Activated CD8-positive, alpha-beta memory T cell treated with anti-CD3 and anti-CD28 coated beads, Interleukin-2, amount 10 ng/mL, durations not matched to agents 7 days and 5 days (primary cell): ENCODE measurements around the gene NUDC. TPM values are rescaled to one million over a fixed set of nuclear protein-coding genes. Genes with fewer than 3 reads are reported as not detected.
A peak's percentile ranks its signal among the peaks of the same experiment; 100 is the strongest.
"Not testable (repeated sequence)": the region's sequence is repeated elsewhere in the genome, so short reads cannot be mapped to it uniquely, and the experiment has no call there.

ENCODE experiments used
- ATAC-seq: fragments of 150-1000 bp; cut with Tn5 transposase; one replicate; pipeline ENCODE4 v1.10.0; 2021; ENCODE audit warnings: moderate library complexity
- CTCF ChIA-PET: fragments of 350-600 bp; sonication (Branson Sonifier 250); formaldehyde crosslinking; loops from one replicate; lab custom pipeline; 2021; ENCODE audit warnings: antibody characterized with exemption; lab: Charles Lee
- DNase-seq: peaks from one replicate; pipeline ENCODE4 v3.0.0-alpha.2; 2020
- H3K27ac Mint-ChIP-seq: one replicate; pipeline ENCODE4 v1.8.0; 2021; ENCODE audit warnings: mild to moderate bottlenecking, mixed read lengths
- H3K27me3 Mint-ChIP-seq: one replicate; pipeline ENCODE4 v1.8.0; 2021; ENCODE audit warnings: mixed read lengths
- H3K36me3 Mint-ChIP-seq: one replicate; pipeline ENCODE4 v1.8.0; 2021; ENCODE audit warnings: mild to moderate bottlenecking, mixed read lengths
- H3K4me1 Mint-ChIP-seq: one replicate; pipeline ENCODE4 v1.8.0; 2021; ENCODE audit warnings: mixed read lengths
- H3K4me3 Mint-ChIP-seq: one replicate; pipeline ENCODE4 v1.8.0; 2021; ENCODE audit warnings: mild to moderate bottlenecking, moderate library complexity, mixed read lengths
- H3K9me3 Mint-ChIP-seq: one replicate; pipeline ENCODE4 v1.8.0; 2022; ENCODE audit warnings: low read depth, mixed read lengths
- total RNA-seq, 2 experiments: library from RNA; stranded (reverse); gene quantifications; one replicate each; pipeline ENCODE4 v1.2.3, GENCODE V29; 2021

The NUDC gene
- 10 to 100 TPM; 88.8 to 91.6 TPM for total RNA-seq

GRCh38 chr1:26921540-26922430, at the start of gene NUDC:
NUDC (plus strand) TSS chr1:26921743; CDS start chr1:26921849, 106 bp downstream.
- Mint-ChIP-seq H3K27me3 (no peaks in the 10 kb centered on the region), H3K4me3 (peak within 1 kb of the TSS; percentile 91), H3K36me3 (peaks cover 21% of the 10 kb centered on the region), H3K9me3 (no peaks in the 10 kb centered on the region), H3K27ac (peak within 1 kb of the TSS; percentile 95), H3K4me1 (peaks cover 40% of the 10 kb centered on the region)
- peak; percentile 96 for ATAC-seq
- CTCF ChIA-PET = interaction anchor here (1.2 to 1.8 kb wide), 6 partner anchors 11 to 57 kb away, joined by 3 to 12 read pairs (median 5); partner anchors contain the start of genes GPATCH3 and GPN2
- peak; percentile 99 for DNase-seq

- H3K9me3 Mint-ChIP-seq, H3K27me3 Mint-ChIP-seq, H3K4me3 Mint-ChIP-seq, H3K36me3 Mint-ChIP-seq, H3K4me1 Mint-ChIP-seq, DNase-seq, ATAC-seq, H3K27ac Mint-ChIP-seq: not testable (repeated sequence)
- CTCF ChIA-PET = interaction anchor here (0.9 to 2.1 kb wide), 2 partner anchors 11 to 271 kb away, joined by 3 to 5 read pairs; no protein-coding TSS in a partner anchor
Measured at GRCh38 chr1:26873097-26873496, 48.4 kb upstream of the NUDC start.

GRCh38 chr1:26874896-26875295, 46.6 kb upstream of the NUDC start:
- peaks cover 6% of the 10 kb centered on the region for H3K4me1 Mint-ChIP-seq
- H3K27me3 Mint-ChIP-seq = no peaks in the 10 kb centered on the region
- no peak for DNase-seq
- H3K4me3 Mint-ChIP-seq = no peak overlapping the region
- no peak for ATAC-seq
- H3K9me3 Mint-ChIP-seq = no peaks in the 10 kb centered on the region
- CTCF ChIA-PET = interaction anchor here (0.6 kb wide), 1 partner anchor 694 kb away, joined by 3 read pairs; no protein-coding TSS in a partner anchor
- H3K36me3 Mint-ChIP-seq = peaks cover 12% of the 10 kb centered on the region
- peak overlapping the region; percentile 24 for H3K27ac Mint-ChIP-seq

GRCh38 chr1:26877326-26877725, 44.2 kb upstream of the NUDC start:
- Mint-ChIP-seq H3K36me3 (peaks cover 16% of the 10 kb centered on the region), H3K9me3 (no peaks in the 10 kb centered on the region), H3K27ac (no peak overlapping the region), H3K4me1 (peaks cover 6% of the 10 kb centered on the region), H3K27me3 (no peaks in the 10 kb centered on the region), H3K4me3 (no peak overlapping the region)
- DNase-seq = no peak
- CTCF ChIA-PET = interaction anchor here (0.7 to 3.9 kb wide), 12 partner anchors 10 to 377 kb away, joined by 3 to 35 read pairs (median 8); partner anchors contain the start of genes GPN2 and PIGV
- ATAC-seq = no peak

DNA sequence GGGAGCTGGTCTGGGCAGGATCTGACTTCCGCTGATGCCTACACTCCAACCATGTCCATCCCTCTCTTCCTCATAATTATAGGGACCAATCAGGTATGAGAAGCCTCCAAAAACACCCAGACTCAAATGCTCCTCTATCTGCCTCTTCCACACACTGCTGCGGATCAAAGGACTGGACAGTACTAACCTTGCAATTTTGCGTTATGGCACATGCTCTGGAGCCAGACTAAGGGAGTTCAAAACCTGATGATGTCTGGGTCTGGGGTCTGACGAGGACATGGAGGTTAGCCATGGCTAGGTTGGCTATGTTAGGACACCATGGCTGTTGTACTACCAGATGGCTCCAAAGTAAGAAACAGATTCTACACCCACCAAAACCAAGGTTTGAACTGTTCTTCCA, 41.8 kb upstream of the NUDC start:
- ATAC-seq (no peak), DNase-seq (no peak)
- peaks cover 6% of the 10 kb centered on the region for H3K4me1 Mint-ChIP-seq
- H3K27ac Mint-ChIP-seq = no peak overlapping the region
- H3K36me3 Mint-ChIP-seq = peaks cover 34% of the 10 kb centered on the region
- no peaks in the 10 kb centered on the region for H3K9me3 Mint-ChIP-seq
- no peak overlapping the region for H3K4me3 Mint-ChIP-seq
- CTCF ChIA-PET = interaction anchor here (1.7 to 3.9 kb wide), 4 partner anchors 9 to 281 kb away, joined by 5 to 35 read pairs (median 13); partner anchors contain the start of gene GPN2
- no peaks in the 10 kb centered on the region for H3K27me3 Mint-ChIP-seq

DNA sequence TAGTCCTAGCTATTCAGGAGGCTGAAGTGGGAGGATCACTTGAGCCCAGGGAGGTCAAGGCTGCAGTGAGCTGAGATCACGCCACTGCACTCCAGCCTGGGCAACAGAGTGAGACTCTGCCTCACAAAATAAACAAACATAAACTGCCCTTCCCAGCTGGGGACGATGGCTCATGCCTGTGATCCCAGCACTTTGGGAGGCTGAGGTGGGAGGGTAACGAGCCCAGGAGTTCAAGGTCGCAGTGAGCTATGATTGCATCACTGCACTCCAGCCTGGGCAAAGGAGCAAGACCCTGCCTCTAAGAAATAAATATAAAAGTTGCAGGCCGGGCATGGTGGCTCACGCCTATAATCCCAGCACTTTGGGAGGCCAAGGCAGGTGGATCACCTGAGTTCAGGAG, 39.9 kb upstream of the NUDC start:
- H3K9me3 Mint-ChIP-seq, ATAC-seq, H3K27me3 Mint-ChIP-seq, H3K27ac Mint-ChIP-seq, DNase-seq, H3K4me1 Mint-ChIP-seq, H3K4me3 Mint-ChIP-seq: not testable (repeated sequence)
- CTCF ChIA-PET = interaction anchor here (1.0 to 1.5 kb wide), 7 partner anchors 16 to 279 kb away, joined by 3 to 7 read pairs (median 3); no protein-coding TSS in a partner anchor
- peaks cover 38% of the 10 kb centered on the region for H3K36me3 Mint-ChIP-seq

DNA sequence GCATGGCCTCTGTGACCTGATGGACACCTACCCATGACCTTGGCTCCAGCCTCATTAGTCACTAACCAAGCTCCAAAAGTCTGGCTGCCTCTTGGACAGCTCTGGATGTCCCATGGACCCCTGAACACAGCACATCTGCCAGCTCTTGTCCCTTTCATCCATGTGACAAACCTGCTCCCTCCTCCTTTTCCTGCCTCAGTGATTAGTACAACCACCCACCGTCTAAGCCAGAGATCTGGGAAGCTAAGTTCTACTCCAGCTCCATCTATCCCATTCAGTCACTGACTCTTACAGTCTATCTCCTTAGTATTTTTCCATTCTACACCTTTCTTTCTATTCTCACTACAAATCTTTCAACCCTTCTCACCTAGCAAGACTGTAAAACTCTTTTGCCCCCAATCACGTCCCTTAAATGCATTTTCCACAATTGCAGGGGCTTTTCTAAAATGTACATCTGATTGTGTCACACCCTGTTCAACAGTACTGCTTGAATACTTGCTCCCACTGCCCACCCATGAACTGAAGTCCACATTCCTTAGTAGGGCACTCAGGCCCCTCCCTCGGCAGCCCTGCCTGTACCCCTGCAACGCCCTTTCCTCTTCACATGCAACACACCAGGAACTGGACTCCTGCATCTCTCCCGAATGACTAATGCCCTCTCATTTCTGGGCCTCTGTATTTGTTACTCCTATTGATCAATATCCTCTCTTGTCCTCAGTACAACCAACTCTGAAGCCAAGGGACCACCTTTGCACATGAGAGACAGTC, 38.7 kb upstream of the NUDC start:
- ATAC-seq = no peak
- Mint-ChIP-seq H3K27ac (no peak overlapping the region), H3K27me3 (no peaks in the 10 kb centered on the region), H3K4me3 (no peak overlapping the region), H3K4me1 (peaks cover 6% of the 10 kb centered on the region), H3K36me3 (peaks cover 38% of the 10 kb centered on the region), H3K9me3 (no peaks in the 10 kb centered on the region)
- no peak for DNase-seq
- CTCF ChIA-PET = interaction anchor here (1.4 kb wide), 1 partner anchor 71 kb away, joined by 3 read pairs; no protein-coding TSS in a partner anchor

DNA sequence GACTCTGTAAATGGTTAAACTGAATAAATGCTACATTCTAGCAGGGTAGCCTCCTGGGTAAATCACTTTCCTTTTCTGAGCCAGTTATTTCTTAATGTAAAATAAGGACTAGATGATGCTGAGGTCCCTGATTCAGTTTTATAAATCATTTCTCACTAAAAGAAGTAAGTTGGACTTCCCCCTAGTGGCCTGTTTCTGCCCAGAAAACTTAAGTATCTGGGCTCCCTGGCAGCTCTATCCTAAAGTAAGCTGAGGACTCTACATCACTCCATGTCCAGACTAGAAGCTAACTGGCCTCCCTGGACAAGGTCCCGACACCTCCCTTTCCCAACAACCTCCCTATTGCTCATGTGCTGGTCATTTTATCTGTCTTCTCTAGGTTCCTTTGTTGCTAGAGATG, 34.4 kb upstream of the NUDC start:
- Mint-ChIP-seq H3K36me3 (peaks cover 42% of the 10 kb centered on the region), H3K27me3 (no peaks in the 10 kb centered on the region), H3K4me1 (peaks cover 30% of the 10 kb centered on the region), H3K4me3 (peak overlapping the region; percentile 34), H3K27ac (peak overlapping the region; percentile 42), H3K9me3 (no peaks in the 10 kb centered on the region)
- CTCF ChIA-PET = interaction anchor here (0.7 to 4.4 kb wide), 19 partner anchors 9 to 308 kb away, joined by 3 to 35 read pairs (median 4); partner anchors contain the start of genes GPATCH3 and NUDC
- no peak for ATAC-seq
- peak; percentile 43 for DNase-seq

GRCh38 chr1:26888231-26888630, 33.3 kb upstream of the NUDC start:
- peak overlapping the region; percentile 92 for H3K4me3 Mint-ChIP-seq
- DNase-seq (no peak), ATAC-seq (no peak)
- CTCF ChIA-PET = interaction anchor here (0.8 to 4.4 kb wide), 10 partner anchors 8 to 97 kb away, joined by 3 to 35 read pairs (median 6); partner anchors contain the start of gene GPATCH3
- H3K36me3 Mint-ChIP-seq = peaks cover 42% of the 10 kb centered on the region
- peaks cover 30% of the 10 kb centered on the region for H3K4me1 Mint-ChIP-seq
- H3K27ac Mint-ChIP-seq = no peak overlapping the region
- no peaks in the 10 kb centered on the region for H3K9me3 Mint-ChIP-seq
- H3K27me3 Mint-ChIP-seq = no peaks in the 10 kb centered on the region

- peak; percentile 98 for ATAC-seq
- Mint-ChIP-seq H3K27me3 (no peaks in the 10 kb centered on the region), H3K27ac (peak within 1 kb of the TSS; percentile 91), H3K4me3 (peak within 1 kb of the TSS; percentile 92), H3K36me3 (peaks cover 44% of the 10 kb centered on the region), H3K4me1 (peaks cover 32% of the 10 kb centered on the region), H3K9me3 (no peaks in the 10 kb centered on the region)
- CTCF ChIA-PET = interaction anchor here (0.9 to 4.4 kb wide), 17 partner anchors 11 to 390 kb away, joined by 3 to 35 read pairs (median 4); partner anchors contain the start of genes GPATCH3, NUDC and PIGV
- peak; percentile 88 for DNase-seq
Measured at GRCh38 chr1:26889551-26890466, 31.7 kb upstream of the NUDC start, which contains the start of gene GPN2. GPN2 (minus strand) TSS chr1:26890283; CDS start chr1:26890096, 187 bp downstream.

GRCh38 chr1:26890467-26890796, 31.1 kb upstream of the NUDC start:
- Mint-ChIP-seq H3K27ac (peak overlapping the region; percentile 91), H3K36me3 (peaks cover 40% of the 10 kb centered on the region), H3K4me3 (peak overlapping the region; percentile 92), H3K9me3 (no peaks in the 10 kb centered on the region), H3K4me1 (peaks cover 30% of the 10 kb centered on the region), H3K27me3 (no peaks in the 10 kb centered on the region)
- DNase-seq (no peak), ATAC-seq (peak; percentile 52)
- CTCF ChIA-PET = interaction anchor here (0.9 to 4.4 kb wide), 16 partner anchors 10 to 390 kb away, joined by 3 to 35 read pairs (median 4); partner anchors contain the start of genes GPATCH3, NUDC and PIGV

- H3K27ac Mint-ChIP-seq = no peak overlapping the region
- peaks cover 29% of the 10 kb centered on the region for H3K4me1 Mint-ChIP-seq
- no peak overlapping the region for H3K4me3 Mint-ChIP-seq
- peaks cover 33% of the 10 kb centered on the region for H3K36me3 Mint-ChIP-seq
- ATAC-seq = no peak
- no peak for DNase-seq
- no peaks in the 10 kb centered on the region for H3K27me3 Mint-ChIP-seq
- CTCF ChIA-PET = interaction anchor here (1.0 to 1.2 kb wide), 2 partner anchors 9 to 16 kb away, joined by 3 read pairs; no protein-coding TSS in a partner anchor
- H3K9me3 Mint-ChIP-seq = no peaks in the 10 kb centered on the region
Measured at GRCh38 chr1:26894263-26894662, 27.3 kb upstream of the NUDC start.
